ENCODE data around the gene CAMSAP1.

GRCh38 chr9:135769489-135770202 is 137.7 kb downstream of the CAMSAP1 start:
- TF ChIP-seq, protein P1, sequence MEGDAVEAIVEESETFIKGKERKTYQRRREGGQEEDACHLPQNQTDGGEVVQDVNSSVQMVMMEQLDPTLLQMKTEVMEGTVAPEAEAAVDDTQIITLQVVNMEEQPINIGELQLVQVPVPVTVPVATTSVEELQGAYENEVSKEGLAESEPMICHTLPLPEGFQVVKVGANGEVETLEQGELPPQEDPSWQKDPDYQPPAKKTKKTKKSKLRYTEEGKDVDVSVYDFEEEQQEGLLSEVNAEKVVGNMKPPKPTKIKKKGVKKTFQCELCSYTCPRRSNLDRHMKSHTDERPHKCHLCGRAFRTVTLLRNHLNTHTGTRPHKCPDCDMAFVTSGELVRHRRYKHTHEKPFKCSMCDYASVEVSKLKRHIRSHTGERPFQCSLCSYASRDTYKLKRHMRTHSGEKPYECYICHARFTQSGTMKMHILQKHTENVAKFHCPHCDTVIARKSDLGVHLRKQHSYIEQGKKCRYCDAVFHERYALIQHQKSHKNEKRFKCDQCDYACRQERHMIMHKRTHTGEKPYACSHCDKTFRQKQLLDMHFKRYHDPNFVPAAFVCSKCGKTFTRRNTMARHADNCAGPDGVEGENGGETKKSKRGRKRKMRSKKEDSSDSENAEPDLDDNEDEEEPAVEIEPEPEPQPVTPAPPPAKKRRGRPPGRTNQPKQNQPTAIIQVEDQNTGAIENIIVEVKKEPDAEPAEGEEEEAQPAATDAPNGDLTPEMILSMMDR (IDR thresholded peaks at IDR 0.05; ENCODE audit: low read depth, low read length), result no peak
- TF ChIP-seq EZH2phosphoT487 (IDR thresholded peaks at IDR 0.05; ENCODE audit: low read depth), result no peak

Measured in OCI-LY3 (cell line).